Parathyroid adenoma (tissue), 2 donors: ENCODE results near the gene TRIM63.

Experiments
- H2AFZ ChIP-seq: fragments of 300-600 bp; sonication (generic); one replicate; pipeline ENCODE4 v1.7.0; 2017; ENCODE audit warnings: antibody characterized with exemption, mild to moderate bottlenecking
- H3K27ac ChIP-seq: fragments of 300-600 bp; sonication (generic); one replicate; pipeline ENCODE4 v1.7.0; 2017
- H3K27me3 ChIP-seq: fragments of 300-600 bp; sonication (generic); one replicate; pipeline ENCODE4 v1.7.0; 2017; ENCODE audit warnings: low read length; ENCODE audit not compliant: control insufficient read depth, insufficient read depth
- H3K36me3 ChIP-seq: fragments of 300-600 bp; sonication (generic); one replicate; pipeline ENCODE4 v1.7.0; 2017; ENCODE audit warnings: low read length; ENCODE audit not compliant: control insufficient read depth, insufficient read depth
- H3K4me1 ChIP-seq: fragments of 300-600 bp; sonication (generic); one replicate; pipeline ENCODE4 v1.7.0; 2017; ENCODE audit warnings: control low read depth
- H3K4me2 ChIP-seq: fragments of 300-600 bp; sonication (generic); one replicate; pipeline ENCODE4 v1.7.0; 2017; ENCODE audit warnings: low read length
- H3K4me3 ChIP-seq: fragments of 300-600 bp; sonication (generic); one replicate; pipeline ENCODE4 v1.7.0; 2017; ENCODE audit warnings: low read depth, low read length
- H3K79me2 ChIP-seq: fragments of 300-600 bp; sonication (generic); one replicate; pipeline ENCODE4 v1.7.0; 2017; ENCODE audit warnings: control low read depth
- H3K9ac ChIP-seq: fragments of 300-600 bp; sonication (generic); one replicate; pipeline ENCODE4 v1.7.0; 2017; ENCODE audit warnings: mild to moderate bottlenecking
- H3K9me3 ChIP-seq: fragments of 300-600 bp; sonication (generic); one replicate; pipeline ENCODE4 v1.7.0; 2017; ENCODE audit warnings: low read length; ENCODE audit not compliant: control insufficient read depth
- CTCF ChIP-seq: fragments of 300-600 bp; sonication (generic); IDR thresholded peaks from one replicate; pipeline ENCODE4 v1.7.0; 2017; ENCODE audit warnings: antibody characterized with exemption, mild to moderate bottlenecking
- donor health status: primary hyperparathyroidism.

Gene TRIM63

GRCh38 chr1:26025517-26025916, 41.9 kb downstream of the TRIM63 start:
- no peak overlapping the region for H3K4me2 ChIP-seq
- H3K79me2 ChIP-seq = no peaks in the 10 kb centered on the region
- H3K27me3 ChIP-seq = no peaks in the 10 kb centered on the region
- no peak overlapping the region for H3K9ac ChIP-seq
- H3K4me3 ChIP-seq = no peak overlapping the region
- no peak overlapping the region for H2AFZ ChIP-seq
- no peak for TF ChIP-seq CTCF
- no peaks in the 10 kb centered on the region for H3K36me3 ChIP-seq
- H3K9me3 ChIP-seq = no peaks in the 10 kb centered on the region
- H3K27ac ChIP-seq = no peak overlapping the region
- no peaks in the 10 kb centered on the region for H3K4me1 ChIP-seq

- H3K79me2 ChIP-seq = no peaks in the 10 kb centered on the region
- H3K9me3 ChIP-seq = no peaks in the 10 kb centered on the region
- TF ChIP-seq CTCF = no peak
- no peaks in the 10 kb centered on the region for H3K36me3 ChIP-seq
- H3K4me1 ChIP-seq = no peaks in the 10 kb centered on the region
- H3K4me3 ChIP-seq = no peak overlapping the region
- H3K9ac ChIP-seq = no peak overlapping the region
- no peaks in the 10 kb centered on the region for H3K27me3 ChIP-seq
- H3K4me2 ChIP-seq = no peak overlapping the region
- no peak overlapping the region for H3K27ac ChIP-seq
- no peak overlapping the region for H2AFZ ChIP-seq
Observed at GRCh38 chr1:26025060-26025459, 42.4 kb downstream of the TRIM63 start.

DNA sequence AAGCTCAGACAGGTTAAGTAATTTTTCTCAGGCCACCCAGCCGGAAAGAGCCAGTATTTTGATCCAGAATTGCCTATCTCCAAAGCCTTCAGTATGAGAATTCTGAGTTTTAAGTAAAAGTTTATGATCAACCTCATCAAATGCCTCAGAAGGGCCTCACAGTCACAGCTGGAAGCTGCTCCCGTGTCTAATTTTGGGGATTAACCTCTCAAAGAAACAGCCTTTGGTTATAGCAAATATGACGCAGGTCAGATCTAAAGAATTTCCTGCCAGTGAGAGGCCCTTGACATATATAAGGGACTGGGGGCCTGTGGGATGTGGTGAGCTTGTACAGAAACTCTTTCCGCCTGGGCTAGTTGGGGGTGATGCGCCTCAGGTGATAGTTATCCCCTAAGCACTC, 43.6 kb downstream of the TRIM63 start:
- Histone ChIP-seq H3K4me2 (no peak overlapping the region), H3K27ac (no peak overlapping the region), H3K79me2 (no peaks in the 10 kb centered on the region), H3K9ac (no peak overlapping the region), H3K36me3 (no peaks in the 10 kb centered on the region), H3K9me3 (no peaks in the 10 kb centered on the region), H3K4me3 (no peak overlapping the region), H2AFZ (no peak overlapping the region), H3K27me3 (no peaks in the 10 kb centered on the region), H3K4me1 (no peaks in the 10 kb centered on the region)
- TF ChIP-seq CTCF = no peak

- Histone ChIP-seq H3K4me2 (no peak overlapping the region), H3K79me2 (no peaks in the 10 kb centered on the region), H3K4me1 (no peaks in the 10 kb centered on the region), H2AFZ (no peak overlapping the region), H3K9me3 (no peaks in the 10 kb centered on the region), H3K9ac (no peak overlapping the region), H3K27me3 (no peaks in the 10 kb centered on the region), H3K36me3 (no peaks in the 10 kb centered on the region), H3K27ac (no peak overlapping the region), H3K4me3 (no peak overlapping the region)
- no peak for TF ChIP-seq CTCF
Observed at GRCh38 chr1:26023009-26023408, 44.4 kb downstream of the TRIM63 start.

DNA sequence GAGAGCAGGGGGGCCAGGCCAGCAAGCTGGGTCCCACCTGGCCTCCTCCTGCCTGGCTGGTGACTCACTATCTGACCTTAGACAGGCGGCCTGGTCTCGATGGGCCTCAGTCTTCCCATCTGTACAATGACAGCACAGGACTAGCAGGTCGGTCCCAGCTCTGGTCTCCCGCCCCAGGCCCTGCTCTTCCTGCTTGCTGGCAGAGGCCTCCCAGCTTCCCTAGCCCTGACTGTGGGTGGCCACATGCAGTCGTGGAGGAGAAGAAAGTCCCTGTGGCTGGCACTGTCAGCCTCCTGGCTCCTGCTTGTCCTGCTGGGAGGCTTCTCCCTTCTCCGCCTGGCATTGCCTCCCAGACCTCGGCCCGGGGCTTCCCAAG, 45.0 kb downstream of the TRIM63 start:
- no peaks in the 10 kb centered on the region for H3K4me1 ChIP-seq
- H3K36me3 ChIP-seq = no peaks in the 10 kb centered on the region
- no peaks in the 10 kb centered on the region for H3K9me3 ChIP-seq
- H3K27ac ChIP-seq = no peak overlapping the region
- no peak overlapping the region for H3K4me3 ChIP-seq
- H3K27me3 ChIP-seq = no peaks in the 10 kb centered on the region
- no peak overlapping the region for H3K9ac ChIP-seq
- no peak overlapping the region for H3K4me2 ChIP-seq
- no peak overlapping the region for H2AFZ ChIP-seq
- no peaks in the 10 kb centered on the region for H3K79me2 ChIP-seq
- no peak for TF ChIP-seq CTCF
